Prostate gland (tissue), 2 donors: ENCODE measurements around the gene NFATC2IP. TPM values are rescaled to one million over a fixed set of nuclear protein-coding genes. Genes with fewer than 3 reads are reported as not detected.
"Not testable (repeated sequence)": the region's sequence is repeated elsewhere in the genome, so short reads cannot be mapped to it uniquely, and the experiment has no call there.

Experiments used
- DNase-seq: peaks from one replicate; pipeline ENCODE4 v3.0.0-alpha.2; 2019; ENCODE audit warnings: low spot score
- H3K27ac ChIP-seq, 2 donors: fragments of 200-600 bp; sonication (generic); 2 replicates each; pipeline ENCODE4 v1.5.1; 2017 to 2019
- H3K27me3 ChIP-seq: fragments of 200-600 bp; sonication (generic); replicated peaks from 2 replicates; pipeline ENCODE4 v1.5.1; 2019; ENCODE audit not compliant: insufficient read depth
- H3K36me3 ChIP-seq, 2 donors: fragments of 200-600 bp; sonication (generic); 1 replicate in 1 of 2; 2 replicates in 1 of 2; pipeline versions ENCODE4 v1.5.1 to v1.8.1; 2017 to 2019
- H3K4me1 ChIP-seq: fragments of 200-600 bp; sonication (generic); replicated peaks from 2 replicates; pipeline ENCODE4 v1.5.1; 2019
- H3K4me3 ChIP-seq, 2 donors: fragments of 200-600 bp; sonication (generic); 2 replicates each; pipeline ENCODE4 v1.5.1; 2017 to 2019
- H3K9me3 ChIP-seq: fragments of 200-600 bp; sonication (generic); 2 replicates; pipeline ENCODE4 v1.5.1; 2017
- POLR2A ChIP-seq: fragments of 450-650 bp; IDR thresholded peaks from one replicate; pipeline ENCODE4 v1.6.1; 2016; ENCODE audit warnings: antibody characterized with exemption, mild to moderate bottlenecking
- POLR2AphosphoS5 ChIP-seq: sonication (generic); formaldehyde crosslinking; IDR thresholded peaks from one replicate; pipeline ENCODE4 v1.6.1; 2017; ENCODE audit warnings: antibody characterized with exemption
- WGBS: methylation state at CpG from one replicate; pipeline ENCODE4 v1.1.5; 2018; 5-methylcytosine and 5-hydroxymethylcytosine counted together
- intact Hi-C: fragments of 100-400 bp; cut with DNase I; formaldehyde crosslinking; loops from one replicate; pipeline ENCODE4 v1.14.2; 2022
- total RNA-seq, 2 donors: library from RNA; depleted of rRNA; stranded (reverse); fragments of >200 nt; gene quantifications; one replicate each; pipeline ENCODE4 v1.1.0, GENCODE V29; 2016
- TF ChIP-seq, protein P1 (sequence below), 4 experiments: fragments of 200-600 bp in 2 of 4; fragments of 450-650 bp in 2 of 4; sonication (generic) in 2 of 4; IDR thresholded peaks; 1 replicate in 3 of 4; 2 replicates in 1 of 4; pipeline ENCODE4 v1.5.1; 2016 to 2019; ENCODE audit warnings: antibody characterized with exemption in 4 of 4, mild to moderate bottlenecking in 2 of 4, moderate library complexity in 2 of 4

The NFATC2IP gene
- total RNA-seq, 2 donors from 2014 or later: 18.8 to 47.3 TPM

DNA sequence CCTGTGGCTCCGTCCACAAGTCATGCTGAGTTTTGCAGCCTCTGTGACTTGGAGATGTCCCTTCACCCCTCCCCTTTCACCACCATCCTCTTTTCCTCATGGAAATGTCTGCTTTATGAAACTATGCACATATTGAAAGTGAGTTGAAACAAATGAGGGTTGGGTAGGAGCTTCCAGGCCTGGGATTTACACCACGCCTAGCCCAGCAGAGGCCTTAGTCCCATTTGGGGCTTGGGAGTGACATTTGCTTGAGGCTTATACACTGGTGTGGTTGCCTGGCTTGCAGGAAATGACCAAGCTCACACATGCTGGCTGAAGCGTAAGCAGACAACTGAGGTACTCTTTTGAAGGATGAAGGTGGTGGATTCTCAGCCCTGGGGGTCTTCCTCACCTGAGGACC lies 13.3 kb downstream of the NFATC2IP start:
- no peaks in the 10 kb centered on the region for H3K4me1 ChIP-seq
- H3K36me3 ChIP-seq: no peaks in the 10 kb centered on the region
- no peak for DNase-seq
- no peak overlapping the region for H3K27ac ChIP-seq
- TF ChIP-seq, protein P1, sequence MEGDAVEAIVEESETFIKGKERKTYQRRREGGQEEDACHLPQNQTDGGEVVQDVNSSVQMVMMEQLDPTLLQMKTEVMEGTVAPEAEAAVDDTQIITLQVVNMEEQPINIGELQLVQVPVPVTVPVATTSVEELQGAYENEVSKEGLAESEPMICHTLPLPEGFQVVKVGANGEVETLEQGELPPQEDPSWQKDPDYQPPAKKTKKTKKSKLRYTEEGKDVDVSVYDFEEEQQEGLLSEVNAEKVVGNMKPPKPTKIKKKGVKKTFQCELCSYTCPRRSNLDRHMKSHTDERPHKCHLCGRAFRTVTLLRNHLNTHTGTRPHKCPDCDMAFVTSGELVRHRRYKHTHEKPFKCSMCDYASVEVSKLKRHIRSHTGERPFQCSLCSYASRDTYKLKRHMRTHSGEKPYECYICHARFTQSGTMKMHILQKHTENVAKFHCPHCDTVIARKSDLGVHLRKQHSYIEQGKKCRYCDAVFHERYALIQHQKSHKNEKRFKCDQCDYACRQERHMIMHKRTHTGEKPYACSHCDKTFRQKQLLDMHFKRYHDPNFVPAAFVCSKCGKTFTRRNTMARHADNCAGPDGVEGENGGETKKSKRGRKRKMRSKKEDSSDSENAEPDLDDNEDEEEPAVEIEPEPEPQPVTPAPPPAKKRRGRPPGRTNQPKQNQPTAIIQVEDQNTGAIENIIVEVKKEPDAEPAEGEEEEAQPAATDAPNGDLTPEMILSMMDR (IDR thresholded peaks at IDR 0.05): no peak
- no peak for TF ChIP-seq POLR2AphosphoS5
- TF ChIP-seq POLR2A: no peak
- H3K4me3 ChIP-seq: no peak overlapping the region
- no peaks in the 10 kb centered on the region for H3K9me3 ChIP-seq
- intact Hi-C loops: no loop called here
- WGBS: 92% methylated on average over 3 of the region's 3 CpGs
- H3K27me3 ChIP-seq: no peaks in the 10 kb centered on the region

DNA sequence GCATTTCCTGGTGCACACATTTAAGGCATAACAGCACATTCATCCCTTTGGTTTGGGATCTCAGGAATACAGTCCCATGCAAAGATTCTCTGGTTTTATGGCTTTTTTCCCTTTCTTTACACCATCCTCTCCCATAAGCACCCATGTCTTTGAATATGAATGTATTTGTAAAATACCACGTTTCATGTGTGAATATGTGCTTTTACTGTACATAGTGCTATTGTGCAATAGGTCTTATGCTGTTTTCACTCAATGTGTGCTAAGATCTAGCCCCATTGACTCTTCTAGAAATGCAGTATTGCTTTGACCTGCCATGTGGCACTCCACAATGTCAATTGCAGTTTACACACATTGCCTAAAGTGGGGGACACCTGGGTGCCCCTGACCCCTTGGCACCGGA lies 13.8 kb downstream of the NFATC2IP start:
- Histone ChIP-seq H3K27ac (no peak overlapping the region), H3K27me3 (no peaks in the 10 kb centered on the region), H3K4me1 (no peaks in the 10 kb centered on the region), H3K36me3 (no peaks in the 10 kb centered on the region), H3K9me3 (no peaks in the 10 kb centered on the region), H3K4me3 (no peak overlapping the region)
- no peak for TF ChIP-seq POLR2AphosphoS5
- TF ChIP-seq, protein P1 (IDR thresholded peaks at IDR 0.05): no peak
- TF ChIP-seq POLR2A: no peak
- no peak for DNase-seq
- intact Hi-C loops: no loop called here
- WGBS: 88% methylated on average over 2 of the region's 2 CpGs

DNA sequence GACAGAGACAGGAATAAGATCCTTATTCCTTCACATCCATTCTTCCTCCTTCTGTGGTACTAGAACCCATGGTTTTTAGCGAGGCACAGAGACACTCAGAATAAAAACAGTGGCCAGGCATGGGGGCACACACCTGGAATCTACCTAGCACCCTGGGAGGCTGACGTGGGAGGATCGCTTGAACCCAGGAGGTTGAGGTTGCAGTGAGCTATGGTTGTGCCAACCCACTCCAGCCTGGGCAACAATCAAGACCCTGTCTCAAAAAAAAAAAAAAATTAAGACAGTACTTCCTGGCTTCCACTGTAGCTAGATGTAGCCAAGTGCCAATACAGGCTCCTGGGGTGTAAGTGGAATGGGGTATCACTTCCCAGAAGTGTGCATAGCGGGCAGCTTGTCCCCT lies 16.4 kb downstream of the NFATC2IP start:
- Histone ChIP-seq H3K36me3 (no peaks in the 10 kb centered on the region), H3K9me3 (no peaks in the 10 kb centered on the region), H3K27ac (no peak overlapping the region), H3K4me3 (no peak overlapping the region), H3K4me1 (no peaks in the 10 kb centered on the region), H3K27me3 (no peaks in the 10 kb centered on the region)
- TF ChIP-seq, protein P1 (IDR thresholded peaks at IDR 0.05): no peak
- TF ChIP-seq POLR2A (no peak), POLR2AphosphoS5 (no peak)
- DNase-seq: no peak
- WGBS: 90% methylated on average over 4 of the region's 4 CpGs
- intact Hi-C loops: no loop called here

DNA sequence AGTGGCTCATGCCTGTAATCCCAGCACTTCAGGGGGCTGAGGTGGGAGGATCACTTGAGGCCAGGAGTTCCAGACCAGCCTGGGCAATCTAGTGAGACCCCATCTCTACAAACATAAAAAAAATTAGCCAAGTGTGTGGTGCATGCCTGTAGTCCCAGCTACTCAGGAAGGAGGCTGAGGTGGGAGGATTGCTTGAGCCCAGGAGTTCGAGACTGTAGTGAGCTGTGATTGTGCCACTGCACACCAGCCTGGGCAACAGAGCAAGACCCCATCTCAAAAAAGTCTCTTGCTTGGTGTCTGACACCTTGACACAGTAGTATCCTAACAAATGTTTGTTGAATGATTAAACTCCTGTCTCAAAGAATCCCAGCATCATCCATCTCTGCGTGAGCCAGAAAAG lies 19.0 kb downstream of the NFATC2IP start:
- H3K36me3 ChIP-seq, intact Hi-C loops, H3K9me3 ChIP-seq, H3K27me3 ChIP-seq, H3K4me1 ChIP-seq, H3K4me3 ChIP-seq, DNase-seq, H3K27ac ChIP-seq: not testable (repeated sequence)
- WGBS: 96% methylated on average over 2 of the region's 2 CpGs

DNA sequence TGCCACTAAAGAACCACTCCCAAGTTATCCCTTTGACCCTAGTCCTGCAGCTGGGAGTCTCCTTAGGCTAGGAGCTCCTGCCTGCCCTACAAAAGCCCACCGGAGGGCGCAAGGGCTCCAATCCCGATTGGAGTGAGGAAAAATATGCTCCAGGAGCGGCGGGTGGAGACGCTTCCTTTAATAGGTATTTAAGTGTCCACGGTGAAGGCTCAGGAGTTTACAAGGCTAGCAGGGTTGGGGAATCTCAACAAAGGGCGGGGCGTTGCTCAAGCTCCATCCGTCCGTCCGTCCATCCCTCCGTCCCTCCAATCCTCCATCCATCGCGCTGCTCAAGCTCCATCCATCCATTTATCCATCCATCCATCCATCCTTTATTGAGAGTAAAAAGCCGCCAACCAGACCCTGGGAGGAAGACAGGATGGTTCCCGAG lies 23.3 kb downstream of the NFATC2IP start:
- Histone ChIP-seq H3K4me1 (peaks cover 5% of the 10 kb centered on the region), H3K4me3 (peak overlapping the region; percentile 75 to 77), H3K9me3 (no peaks in the 10 kb centered on the region), H3K27ac (peak overlapping the region; percentile 63 to 69), H3K36me3 (no peaks in the 10 kb centered on the region), H3K27me3 (no peaks in the 10 kb centered on the region)
- under 1% methylated on average over 17 of the region's 17 CpGs for WGBS
- DNase-seq: no peak
- no peak for TF ChIP-seq POLR2A
- TF ChIP-seq, protein P1 (IDR thresholded peaks at IDR 0.05): peak in 2 of 4 experiments; percentile 37 to 44
- intact Hi-C loops: no loop called here
